SH-SY5Y (cell line): Measurements from ENCODE around the gene FGFRL1.

Experiments used
- GATA2 ChIP-seq: IDR thresholded peaks from 2 replicates; pipeline ENCODE4 v1.6.1; 2011; ENCODE audit warnings: mild to moderate bottlenecking, low read depth, low read length
- GATA3 ChIP-seq: IDR thresholded peaks from 2 replicates; pipeline ENCODE4 v1.6.1; 2011; ENCODE audit warnings: low read depth, mild to moderate bottlenecking, low read length, moderate library complexity

GRCh38 chr4:1015179-1015578 is 3.8 kb downstream of the FGFRL1 start:
- TF ChIP-seq GATA2 (no peak), GATA3 (no peak)
